MM.1S (cell line): Measurements from ENCODE around the gene CARD16.
"Not testable (repeated sequence)": the region's sequence is repeated elsewhere in the genome, so short reads cannot be mapped to it uniquely, and the experiment has no call there.

Experiments used
- CTCF ChIP-seq: fragments of 300-600 bp; sonication (generic); IDR thresholded peaks from 2 replicates; pipeline ENCODE4 v1.5.1; 2016; ENCODE audit warnings: antibody characterized with exemption, low read length, mixed read lengths
- EZH2 ChIP-seq: fragments of 300-600 bp; sonication (generic); optimal IDR thresholded peaks from 2 replicates; pipeline ENCODE3; 2017; ENCODE audit warnings: low read depth, mild to moderate bottlenecking, antibody characterized with exemption, low read length, mixed read lengths

DNA sequence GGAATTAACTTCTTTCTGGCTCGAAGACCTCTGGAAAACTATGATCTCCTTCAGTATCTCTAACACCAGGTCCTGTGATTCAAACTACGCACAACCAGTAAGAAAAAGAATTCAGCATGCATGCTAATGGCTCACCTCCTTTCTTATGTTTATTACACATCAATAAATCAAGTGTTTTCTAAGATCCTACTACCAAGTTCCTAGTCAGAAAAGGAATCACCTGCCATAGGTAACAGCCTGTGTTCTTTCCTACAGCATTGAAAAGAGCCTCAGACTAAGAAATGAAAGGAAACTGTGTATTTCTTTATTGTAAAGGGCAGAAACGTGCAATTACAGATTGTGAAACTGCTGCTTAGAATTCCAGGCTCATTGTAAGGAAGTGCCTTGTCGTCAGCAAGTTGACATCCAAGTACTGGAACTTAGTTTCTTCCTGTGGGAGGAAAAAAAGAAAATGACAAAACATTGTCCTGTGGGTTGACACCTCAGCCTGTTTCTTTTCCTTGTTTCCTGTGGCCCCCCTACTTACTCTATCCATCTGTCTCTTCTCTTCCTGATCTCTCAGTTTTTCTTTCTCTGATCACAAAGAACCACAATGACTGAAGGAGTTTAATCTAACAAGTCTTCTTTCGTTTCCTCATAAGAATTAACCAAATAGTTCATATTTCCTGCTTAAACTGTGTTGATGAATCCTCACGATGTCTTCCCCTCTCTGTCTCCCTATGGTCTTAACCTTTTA lies 35.2 kb upstream of the CARD16 start:
- not testable (repeated sequence) for TF ChIP-seq EZH2, CTCF
